GM10248 (cell line): ENCODE results near the gene BCO2.
"Not testable (repeated sequence)": the region's sequence is repeated elsewhere in the genome, so short reads cannot be mapped to it uniquely, and the experiment has no call there.

ENCODE experiments used
- CTCF ChIA-PET: fragments of 300-600 bp; sonication (Branson Sonifier 250); formaldehyde crosslinking; extraction: SDS; loops from one replicate; lab custom pipeline; 2021; ENCODE audit warnings: antibody characterized with exemption; lab: Yijun Ruan, JAX
- POLR2A ChIA-PET: fragments of 350-650 bp; sonication (Branson Sonifier 250); formaldehyde crosslinking; extraction: SDS; loops from one replicate; lab custom pipeline; 2020; ENCODE audit warnings: antibody characterized with exemption; lab: Yijun Ruan, JAX
- DNase-seq: peaks from one replicate; pipeline ENCODE4 v3.0.0; 2012; ENCODE audit errors: extremely low spot score
- TF ChIP-seq, protein P1 (sequence below): IDR thresholded peaks from 2 replicates; pipeline ENCODE4 v1.5.1; 2012; ENCODE audit warnings: mild to moderate bottlenecking, low read depth; ENCODE audit errors: extremely low read depth, missing control alignments, control extremely low read depth

BCO2 gene

DNA sequence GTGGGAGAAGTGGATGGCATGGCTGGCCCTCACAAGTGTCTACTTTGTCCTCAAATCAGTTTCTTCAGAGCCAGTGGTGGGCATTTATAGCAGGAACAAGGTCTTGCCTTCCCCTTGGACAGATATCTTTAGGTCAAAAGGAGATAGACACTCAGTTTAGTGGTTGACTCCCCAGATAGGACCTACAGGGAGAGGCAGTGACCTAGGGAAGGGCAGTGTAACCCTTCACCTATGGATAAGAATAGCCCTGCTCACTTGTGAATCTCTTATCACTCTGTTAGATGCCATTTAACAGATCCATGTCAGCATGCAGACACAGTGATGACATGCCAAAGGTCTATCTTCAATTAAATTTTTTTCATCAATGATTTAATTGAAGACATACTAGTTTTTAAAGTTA lies 11.0 kb downstream of the BCO2 start:
- POLR2A ChIA-PET = interaction anchor here (0.5 kb wide), 1 partner anchor 1584 kb away, joined by 5 read pairs; no protein-coding TSS in a partner anchor
- CTCF ChIA-PET = no interaction called here
- TF ChIP-seq, protein P1, sequence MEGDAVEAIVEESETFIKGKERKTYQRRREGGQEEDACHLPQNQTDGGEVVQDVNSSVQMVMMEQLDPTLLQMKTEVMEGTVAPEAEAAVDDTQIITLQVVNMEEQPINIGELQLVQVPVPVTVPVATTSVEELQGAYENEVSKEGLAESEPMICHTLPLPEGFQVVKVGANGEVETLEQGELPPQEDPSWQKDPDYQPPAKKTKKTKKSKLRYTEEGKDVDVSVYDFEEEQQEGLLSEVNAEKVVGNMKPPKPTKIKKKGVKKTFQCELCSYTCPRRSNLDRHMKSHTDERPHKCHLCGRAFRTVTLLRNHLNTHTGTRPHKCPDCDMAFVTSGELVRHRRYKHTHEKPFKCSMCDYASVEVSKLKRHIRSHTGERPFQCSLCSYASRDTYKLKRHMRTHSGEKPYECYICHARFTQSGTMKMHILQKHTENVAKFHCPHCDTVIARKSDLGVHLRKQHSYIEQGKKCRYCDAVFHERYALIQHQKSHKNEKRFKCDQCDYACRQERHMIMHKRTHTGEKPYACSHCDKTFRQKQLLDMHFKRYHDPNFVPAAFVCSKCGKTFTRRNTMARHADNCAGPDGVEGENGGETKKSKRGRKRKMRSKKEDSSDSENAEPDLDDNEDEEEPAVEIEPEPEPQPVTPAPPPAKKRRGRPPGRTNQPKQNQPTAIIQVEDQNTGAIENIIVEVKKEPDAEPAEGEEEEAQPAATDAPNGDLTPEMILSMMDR = no peak
- no peak for DNase-seq

DNA sequence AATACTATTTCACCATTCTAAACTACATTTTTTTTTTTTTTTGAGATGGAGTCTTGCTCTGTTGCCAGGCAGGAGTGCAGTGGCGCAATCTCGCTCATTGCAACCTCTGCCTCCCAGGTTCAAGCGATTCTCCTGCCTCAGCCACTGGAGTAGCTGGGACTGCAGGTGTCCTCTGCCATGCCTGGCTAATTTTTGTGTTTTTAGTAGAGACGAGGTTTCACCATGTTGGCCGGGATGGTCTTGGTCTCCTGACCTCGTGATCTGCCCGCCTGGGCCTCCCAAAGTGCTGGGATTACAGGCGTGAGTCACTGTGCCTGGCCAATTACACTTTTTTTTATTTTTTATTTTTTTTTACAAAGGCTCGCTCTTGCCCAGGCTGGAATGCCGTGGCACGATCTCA lies 19.8 kb downstream of the BCO2 start:
- POLR2A ChIA-PET, CTCF ChIA-PET, DNase-seq: not testable (repeated sequence)

DNA sequence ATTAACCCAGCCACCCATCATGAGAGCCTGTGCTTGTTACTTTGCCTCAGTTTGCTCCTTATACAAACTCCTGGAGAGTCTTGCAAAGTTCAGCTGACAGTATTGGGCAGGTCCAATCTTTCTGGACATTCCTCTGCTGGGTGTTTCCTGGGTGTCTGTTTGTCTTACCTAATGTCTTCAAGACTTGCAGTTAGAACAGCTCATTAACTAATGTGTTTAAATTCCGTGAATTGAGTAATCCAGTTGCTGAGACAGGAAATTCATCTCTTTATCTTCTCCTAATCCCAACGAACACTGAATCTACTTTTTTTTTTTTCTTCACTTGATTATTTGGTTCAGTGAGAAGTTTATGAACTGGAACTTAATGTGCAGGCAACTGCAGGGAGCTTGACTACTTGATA lies 20.6 kb downstream of the BCO2 start:
- TF ChIP-seq, protein P1 = no peak
- ChIA-PET CTCF (interaction anchor here (0.6 to 1.3 kb wide), 2 partner anchors 24 to 83 kb away, joined by 3 to 4 read pairs; no protein-coding TSS in a partner anchor), POLR2A (no interaction called here)
- no peak for DNase-seq

DNA sequence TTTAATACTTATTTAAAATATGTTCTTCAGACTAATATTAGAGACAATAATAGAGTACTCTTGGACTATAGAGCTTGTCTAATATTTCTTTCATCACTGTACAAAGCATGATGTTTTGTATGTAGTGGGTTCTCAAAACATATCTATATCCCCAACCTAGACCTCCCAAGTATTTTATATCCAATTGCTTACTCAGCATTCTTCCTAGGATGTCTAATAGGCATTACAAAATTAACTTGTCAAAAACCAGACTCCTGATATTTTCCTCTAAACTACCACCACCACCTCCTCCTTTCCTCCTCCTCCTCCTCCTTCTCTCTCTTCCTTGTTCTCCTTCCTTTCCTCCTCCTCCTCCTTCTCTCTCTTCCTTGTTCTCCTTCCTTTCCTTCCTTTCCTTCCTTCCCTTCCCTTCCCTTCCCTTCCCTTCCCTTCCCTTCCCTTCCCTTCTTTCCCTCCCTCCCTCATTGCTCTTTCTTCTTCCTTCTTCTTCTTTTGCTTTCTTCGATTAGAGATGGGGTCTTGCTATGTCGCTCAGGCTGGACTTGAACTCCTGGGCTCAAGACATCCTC lies 21.3 kb downstream of the BCO2 start:
- CTCF ChIA-PET = interaction anchor here (0.6 to 1.3 kb wide), 2 partner anchors 23 to 83 kb away, joined by 3 to 4 read pairs; no protein-coding TSS in a partner anchor
- TF ChIP-seq, protein P1 = no peak
- POLR2A ChIA-PET = no interaction called here
- DNase-seq = no peak

DNA sequence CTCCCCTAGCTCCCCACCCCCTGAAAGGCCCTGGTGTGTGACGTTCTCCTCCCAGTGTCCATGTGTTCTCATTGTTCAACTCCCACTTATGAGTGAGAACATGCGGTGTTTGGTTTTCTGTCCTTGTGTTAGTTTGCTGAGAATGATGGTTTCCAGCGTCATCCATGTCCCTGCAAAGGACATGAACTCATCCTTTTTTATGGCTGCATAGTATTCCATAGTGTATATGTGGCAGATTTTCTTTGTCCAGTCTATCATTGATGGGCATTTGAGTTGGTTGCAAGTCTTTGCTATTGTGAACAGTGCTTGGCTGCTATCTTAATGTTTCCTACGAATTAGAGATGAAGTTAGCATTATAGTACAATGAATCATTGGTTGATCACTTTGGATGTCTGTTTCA lies 23.8 kb downstream of the BCO2 start:
- CTCF ChIA-PET = interaction anchor here (1.1 to 1.3 kb wide), 2 partner anchors 21 to 81 kb away, joined by 3 to 4 read pairs; no protein-coding TSS in a partner anchor
- DNase-seq, POLR2A ChIA-PET: not testable (repeated sequence)

DNA sequence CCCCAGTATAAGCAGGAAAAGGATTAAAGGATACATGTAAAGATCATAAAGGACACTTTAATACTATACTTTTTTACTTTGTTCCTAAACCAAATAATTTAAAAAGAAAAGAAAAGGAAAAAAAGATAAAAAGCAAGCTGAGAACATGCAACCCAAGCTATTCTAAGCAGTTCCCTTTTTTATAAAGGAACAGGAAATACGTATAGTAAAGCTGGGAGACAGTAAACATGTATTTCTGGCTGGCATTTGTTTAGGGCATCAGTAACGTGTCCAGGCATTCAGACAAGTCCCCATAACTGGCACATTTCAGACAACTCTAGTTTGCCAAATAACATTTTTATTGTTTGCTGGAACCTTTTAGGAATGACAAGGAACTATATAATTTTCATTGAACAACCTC lies 24.9 kb downstream of the BCO2 start:
- DNase-seq = no peak
- ChIA-PET POLR2A (no interaction called here), CTCF (interaction anchor here (1.3 to 1.5 kb wide), 2 partner anchors 19 to 80 kb away, joined by 3 to 4 read pairs; no protein-coding TSS in a partner anchor)
- TF ChIP-seq, protein P1 = no peak

DNA sequence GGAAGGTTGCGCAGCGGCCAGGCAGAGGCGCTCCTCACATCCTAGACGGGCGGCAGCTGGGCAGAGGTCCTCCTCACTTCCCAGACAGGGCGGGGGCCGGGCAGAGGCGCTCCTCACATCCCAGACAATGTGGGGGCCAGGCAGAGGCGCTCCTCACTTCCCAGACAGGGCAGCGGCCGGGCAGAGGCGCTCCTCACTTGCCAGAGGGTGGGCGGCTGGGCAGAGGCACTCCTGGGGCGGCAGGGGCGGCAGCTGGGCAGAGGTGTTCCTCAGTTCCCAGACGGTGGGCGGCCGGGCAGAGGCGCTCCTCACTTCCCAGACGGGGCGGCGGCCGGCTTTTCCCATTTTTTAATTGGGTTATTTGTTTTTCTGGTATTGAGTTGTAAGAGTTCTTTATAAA lies 30.8 kb downstream of the BCO2 start:
- CTCF ChIA-PET = interaction anchor here (1.0 to 1.5 kb wide), 2 partner anchors 74 kb away, joined by 5 to 6 read pairs; no protein-coding TSS in a partner anchor
- no peak for DNase-seq
- TF ChIP-seq, protein P1 = no peak
- POLR2A ChIA-PET = no interaction called here

DNA sequence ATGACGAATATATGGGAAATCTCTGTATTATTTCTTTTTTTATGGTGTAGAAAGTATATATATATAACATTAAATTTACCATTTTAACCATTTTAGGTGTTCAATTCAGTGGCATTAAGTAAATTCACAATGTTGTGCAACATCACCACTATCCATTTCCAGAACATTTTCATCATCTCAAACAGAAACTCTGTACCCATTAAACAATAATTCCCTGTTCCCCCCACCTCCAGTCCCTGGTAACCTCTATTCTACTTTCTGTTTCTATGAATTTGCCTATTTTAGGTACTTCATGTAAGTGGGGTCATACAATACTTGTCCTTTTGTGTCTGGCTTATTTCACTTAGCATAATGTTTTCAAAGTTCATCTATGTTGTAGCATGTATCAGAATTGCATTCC lies 35.6 kb downstream of the BCO2 start:
- POLR2A ChIA-PET = no interaction called here
- TF ChIP-seq, protein P1 = no peak
- CTCF ChIA-PET = no interaction called here
- DNase-seq = no peak
